CD4-positive, alpha-beta T cell (primary cell): ENCODE data around the gene CADM1. TPM values are rescaled to one million over a fixed set of nuclear protein-coding genes. Genes with fewer than 3 reads are reported as not detected.

ENCODE experiments used
- ATAC-seq: fragments of 200-7000 bp; cut with Tn5 transposase; one replicate; pipeline ENCODE4 v1.10.0; 2022; ENCODE audit warnings: mild to moderate bottlenecking; ENCODE audit not compliant: poor library complexity
- CTCF ChIA-PET: fragments of 350-600 bp; sonication (Branson Sonifier 250); formaldehyde crosslinking; loops from one replicate; lab custom pipeline; 2021; ENCODE audit warnings: antibody characterized with exemption, inconsistent platforms; lab: Charles Lee
- POLR2A ChIA-PET: fragments of 350-600 bp; sonication (Branson Sonifier 250); formaldehyde crosslinking; loops from one replicate; lab custom pipeline; 2021; ENCODE audit warnings: antibody characterized with exemption, inconsistent platforms; lab: Charles Lee
- DNase-seq, 14 experiments: peaks; one replicate each; pipeline ENCODE4 v3.0.0-alpha.2; 2013 to 2020; ENCODE audit warnings: mixed read lengths in 2 of 14
- H3K27ac ChIP-seq, 2 donors: one replicate each; pipeline versions ENCODE4 v1.5.1 to v1.7.0; 2013; ENCODE audit warnings: low read length in 2 of 2, low read depth in 1 of 2, mild to moderate bottlenecking in 1 of 2
- H3K27me3 ChIP-seq, 2 experiments: 1 replicate in 1 of 2; 2 replicates in 1 of 2; pipeline versions ENCODE4 v1.6.1 to v1.7.0; 2013; ENCODE audit warnings: low read length in 2 of 2, control low read depth in 1 of 2, mild to moderate bottlenecking in 1 of 2, moderate library complexity in 1 of 2; ENCODE audit not compliant: insufficient read depth in 2 of 2, control insufficient read depth in 1 of 2
- H3K36me3 ChIP-seq: one replicate; pipeline ENCODE4 v1.6.1; 2013; ENCODE audit warnings: low read length, control low read depth; ENCODE audit not compliant: insufficient read depth
- H3K4me1 ChIP-seq: one replicate; pipeline ENCODE4 v1.6.1; 2013; ENCODE audit warnings: low read length, control low read depth; ENCODE audit not compliant: insufficient read depth
- H3K4me3 ChIP-seq: one replicate; pipeline ENCODE4 v1.5.1; 2013; ENCODE audit warnings: mild to moderate bottlenecking, low read length, moderate library complexity
- H3K9me3 ChIP-seq, 2 experiments: 1 replicate in 1 of 2; 2 replicates in 1 of 2; pipeline versions ENCODE4 v1.6.1 to v1.7.0; 2013; ENCODE audit warnings: low read length in 2 of 2, mild to moderate bottlenecking in 2 of 2, control low read depth in 1 of 2, moderate library complexity in 1 of 2; ENCODE audit not compliant: control insufficient read depth in 1 of 2, insufficient read depth in 1 of 2
- H3K27ac Mint-ChIP-seq: one replicate; pipeline ENCODE4 v1.8.0; 2020; ENCODE audit warnings: mixed read lengths
- H3K27me3 Mint-ChIP-seq: one replicate; pipeline ENCODE4 v1.8.0; 2021; ENCODE audit warnings: mixed read lengths
- H3K36me3 Mint-ChIP-seq: one replicate; pipeline ENCODE4 v1.8.0; 2021; ENCODE audit warnings: low read depth, mixed read lengths
- H3K4me1 Mint-ChIP-seq: one replicate; pipeline ENCODE4 v1.8.0; 2021; ENCODE audit warnings: low read depth, mixed read lengths
- H3K4me3 Mint-ChIP-seq: one replicate; pipeline ENCODE4 v1.8.0; 2020; ENCODE audit warnings: mild to moderate bottlenecking, mixed read lengths
- H3K9me3 Mint-ChIP-seq: one replicate; pipeline ENCODE4 v1.8.0; 2020; ENCODE audit warnings: mixed read lengths
- intact Hi-C, 2 experiments: fragments of 100-400 bp; cut with DNase I in 1 of 2; cut with micrococcal nuclease in 1 of 2; formaldehyde crosslinking; loops; one replicate each; pipeline versions ENCODE4 v1.15.1 to v1.9.0; 2023 to 2025; cut with DNase I, micrococcal nuclease
- total RNA-seq, 174 experiments: library from RNA in 2 of 174; stranded (reverse) in 2 of 174; gene quantifications; one replicate each; pipeline ENCODE4 v1.2.3 and lab custom pipeline; 2021 to 2026
- TF ChIP-seq, protein P1 (sequence below): fragments of 200-600 bp; IDR thresholded peaks from one replicate; pipeline ENCODE4 v1.8.0; 2022; ENCODE audit warnings: antibody characterized with exemption, mild to moderate bottlenecking

CADM1 gene
- total RNA-seq, 2 experiments from 2014 or later = 1.1 to 1.4 TPM

DNA sequence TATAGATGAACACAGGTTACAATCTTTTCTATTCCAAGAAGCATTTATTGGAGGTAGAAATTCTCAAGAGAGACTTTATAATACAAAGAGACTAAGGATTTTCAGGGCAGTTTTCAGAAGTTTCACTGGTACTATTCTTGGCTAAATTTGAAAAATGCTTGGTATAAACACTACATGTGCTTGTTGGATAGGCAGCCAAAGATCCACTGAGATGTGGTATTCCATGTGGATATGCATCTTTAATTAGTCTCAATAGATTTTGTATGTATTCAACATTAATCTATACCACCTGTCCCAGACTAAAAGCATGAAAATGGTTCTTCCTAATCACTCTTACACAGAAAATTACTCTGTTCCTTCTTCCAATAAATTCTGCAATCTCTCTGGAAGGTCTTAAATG is 232.6 kb downstream of the CADM1 start:
- CTCF ChIA-PET = no interaction called here
- intact Hi-C loops = no loop called here
- no peak overlapping the region for H3K27ac Mint-ChIP-seq
- DNase-seq (no peak), ATAC-seq (no peak)
- H3K27ac ChIP-seq = no peak overlapping the region
- TF ChIP-seq, protein P1, sequence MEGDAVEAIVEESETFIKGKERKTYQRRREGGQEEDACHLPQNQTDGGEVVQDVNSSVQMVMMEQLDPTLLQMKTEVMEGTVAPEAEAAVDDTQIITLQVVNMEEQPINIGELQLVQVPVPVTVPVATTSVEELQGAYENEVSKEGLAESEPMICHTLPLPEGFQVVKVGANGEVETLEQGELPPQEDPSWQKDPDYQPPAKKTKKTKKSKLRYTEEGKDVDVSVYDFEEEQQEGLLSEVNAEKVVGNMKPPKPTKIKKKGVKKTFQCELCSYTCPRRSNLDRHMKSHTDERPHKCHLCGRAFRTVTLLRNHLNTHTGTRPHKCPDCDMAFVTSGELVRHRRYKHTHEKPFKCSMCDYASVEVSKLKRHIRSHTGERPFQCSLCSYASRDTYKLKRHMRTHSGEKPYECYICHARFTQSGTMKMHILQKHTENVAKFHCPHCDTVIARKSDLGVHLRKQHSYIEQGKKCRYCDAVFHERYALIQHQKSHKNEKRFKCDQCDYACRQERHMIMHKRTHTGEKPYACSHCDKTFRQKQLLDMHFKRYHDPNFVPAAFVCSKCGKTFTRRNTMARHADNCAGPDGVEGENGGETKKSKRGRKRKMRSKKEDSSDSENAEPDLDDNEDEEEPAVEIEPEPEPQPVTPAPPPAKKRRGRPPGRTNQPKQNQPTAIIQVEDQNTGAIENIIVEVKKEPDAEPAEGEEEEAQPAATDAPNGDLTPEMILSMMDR = no peak
- POLR2A ChIA-PET = no interaction called here
- no peak overlapping the region for H3K4me3 Mint-ChIP-seq
- H3K36me3 Mint-ChIP-seq = no peaks in the 10 kb centered on the region
- H3K27me3 Mint-ChIP-seq = peaks cover 16% of the 10 kb centered on the region
- peaks cover 0 to 3% of the 10 kb centered on the region in 2 experiments for H3K9me3 ChIP-seq
- H3K36me3 ChIP-seq = no peaks in the 10 kb centered on the region
- no peaks in the 10 kb centered on the region for H3K4me1 Mint-ChIP-seq
- H3K27me3 ChIP-seq = no peaks in the 10 kb centered on the region
- H3K9me3 Mint-ChIP-seq = no peaks in the 10 kb centered on the region
- H3K4me1 ChIP-seq = no peaks in the 10 kb centered on the region
- H3K4me3 ChIP-seq = no peak overlapping the region

DNA sequence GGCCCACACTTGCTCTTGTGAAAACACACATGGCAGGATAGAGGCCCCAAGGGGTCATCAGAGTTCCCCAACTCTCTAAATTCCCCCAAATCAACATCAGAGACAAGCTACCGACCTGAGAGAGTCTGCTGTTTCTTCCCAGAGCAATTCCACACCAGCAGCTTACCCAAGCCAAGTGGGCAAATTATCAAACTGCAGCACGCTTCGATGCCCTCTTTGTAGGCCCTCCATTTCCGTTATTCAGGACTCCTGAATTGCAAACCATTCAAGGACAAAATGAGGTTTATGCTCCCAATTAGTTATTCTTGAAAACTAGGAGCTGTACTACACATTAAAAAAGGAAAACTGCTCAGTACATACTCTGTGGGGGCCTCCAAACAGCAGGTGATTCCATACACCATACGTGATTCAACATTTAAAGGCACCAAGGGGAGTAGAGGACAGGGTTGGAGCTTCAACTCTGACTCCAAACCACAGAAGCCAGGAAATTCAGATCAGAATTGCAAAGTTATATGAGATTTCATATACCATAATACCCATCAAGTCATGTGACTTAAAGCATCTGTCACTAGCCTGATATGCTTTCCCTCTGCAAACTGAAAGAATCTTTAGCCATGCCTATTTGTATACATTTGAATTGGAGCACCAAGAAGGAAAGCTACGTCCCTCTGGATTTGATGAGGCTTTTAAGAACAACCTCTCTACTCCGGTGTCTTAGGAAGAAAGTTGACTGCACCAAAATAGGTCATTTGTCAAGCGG is 234.8 kb downstream of the CADM1 start:
- Mint-ChIP-seq H3K4me3 (no peak overlapping the region), H3K9me3 (no peaks in the 10 kb centered on the region), H3K4me1 (no peaks in the 10 kb centered on the region), H3K27me3 (peaks cover 16% of the 10 kb centered on the region), H3K27ac (no peak overlapping the region), H3K36me3 (no peaks in the 10 kb centered on the region)
- Histone ChIP-seq H3K9me3 (peaks cover 0 to 3% of the 10 kb centered on the region in 2 experiments), H3K4me3 (no peak overlapping the region), H3K27me3 (no peaks in the 10 kb centered on the region), H3K4me1 (no peaks in the 10 kb centered on the region), H3K27ac (no peak overlapping the region), H3K36me3 (no peaks in the 10 kb centered on the region)
- DNase-seq (no peak), ATAC-seq (no peak)
- ChIA-PET POLR2A (no interaction called here), CTCF (no interaction called here)
- intact Hi-C loops = no loop called here
- TF ChIP-seq, protein P1 = no peak

DNA sequence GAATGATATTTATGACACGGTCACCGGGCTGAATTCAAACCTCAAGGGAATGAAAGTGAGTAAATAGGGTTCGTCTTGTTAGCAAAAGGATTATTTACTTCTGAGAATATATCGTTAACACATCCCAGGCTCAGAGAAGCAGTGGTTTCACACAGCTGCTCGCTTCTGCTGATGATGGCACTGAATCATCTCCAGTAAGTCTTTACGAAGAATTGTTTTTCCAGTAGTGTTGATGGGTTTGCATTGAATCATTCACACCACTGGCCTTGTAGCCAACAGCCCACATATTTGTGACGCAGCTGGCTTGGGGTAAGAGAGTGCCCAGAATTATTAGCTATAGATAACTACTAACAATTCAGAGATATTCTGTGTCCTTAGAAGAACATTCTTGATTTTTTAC is 236.3 kb downstream of the CADM1 start:
- intact Hi-C loops = no loop called here

More for the DNA sequence above, 236.3 kb downstream of the CADM1 start:
- H3K36me3 ChIP-seq = no peaks in the 10 kb centered on the region
- CTCF ChIA-PET = no interaction called here
- H3K27ac ChIP-seq = no peak overlapping the region
- H3K27ac Mint-ChIP-seq = no peak overlapping the region
- POLR2A ChIA-PET = no interaction called here
- H3K4me3 ChIP-seq = no peak overlapping the region
- H3K36me3 Mint-ChIP-seq = no peaks in the 10 kb centered on the region
- peaks cover 0 to 3% of the 10 kb centered on the region in 2 experiments for H3K9me3 ChIP-seq
- ATAC-seq (no peak), DNase-seq (peak in 1 of 14 experiments; percentile 23)
- no peaks in the 10 kb centered on the region for H3K9me3 Mint-ChIP-seq
- no peaks in the 10 kb centered on the region for H3K4me1 Mint-ChIP-seq
- H3K27me3 Mint-ChIP-seq = peaks cover 16% of the 10 kb centered on the region
- no peaks in the 10 kb centered on the region for H3K4me1 ChIP-seq
- H3K4me3 Mint-ChIP-seq = no peak overlapping the region
- TF ChIP-seq, protein P1 = no peak
- no peaks in the 10 kb centered on the region for H3K27me3 ChIP-seq
